Cardiac fibroblast (primary cell): Measurements from ENCODE around the gene ZNF516.

ENCODE experiments used
- DNase-seq, 2 donors: peaks; one replicate each; pipeline versions ENCODE4 v3.0.0 to v3.0.0-alpha.2; 2010; ENCODE audit warnings: low read depth in 2 of 2
- H3K4me3 ChIP-seq, 2 donors: replicated peaks in 1 of 2; 1 replicate in 1 of 2; 2 replicates in 1 of 2; pipeline ENCODE4 v1.5.1; 2011; ENCODE audit warnings: low read depth in 2 of 2, low read length in 2 of 2, mild to moderate bottlenecking in 2 of 2, moderate library complexity in 1 of 2
- CTCF ChIP-seq: IDR thresholded peaks from one replicate; pipeline ENCODE4 v1.5.1; 2011; ENCODE audit warnings: low read depth, mild to moderate bottlenecking, low read length, inconsistent platforms

The ZNF516 gene

GRCh38 chr18:76412818-76413565 lies 82.0 kb downstream of the ZNF516 start:
- H3K4me3 ChIP-seq: no peak overlapping the region
- peak; percentile 12 to 35 for DNase-seq
- TF ChIP-seq CTCF: no peak

- peak in 1 of 2 donors; percentile 16 for DNase-seq
- TF ChIP-seq CTCF: no peak
- no peak overlapping the region for H3K4me3 ChIP-seq
These were observed 82.8 kb downstream of the ZNF516 start for GRCh38 chr18:76412010-76412817.

GRCh38 chr18:76410660-76411417 lies 84.2 kb downstream of the ZNF516 start:
- TF ChIP-seq CTCF: no peak
- DNase-seq: no peak

GRCh38 chr18:76410033-76410432 lies 85.0 kb downstream of the ZNF516 start:
- TF ChIP-seq CTCF: no peak
- H3K4me3 ChIP-seq: no peak overlapping the region
- no peak for DNase-seq

More at GRCh38 chr18:76410660-76411417, 84.2 kb downstream of the ZNF516 start:
- H3K4me3 ChIP-seq: no peak overlapping the region

GRCh38 chr18:76408480-76409067 lies 86.5 kb downstream of the ZNF516 start:
- no peak for DNase-seq
- no peak overlapping the region for H3K4me3 ChIP-seq
- no peak for TF ChIP-seq CTCF

GRCh38 chr18:76407681-76408080 lies 87.4 kb downstream of the ZNF516 start:
- no peak for DNase-seq
- no peak for TF ChIP-seq CTCF
- H3K4me3 ChIP-seq: no peak overlapping the region
